ENCODE results near the gene LATS1. TPM values are rescaled to one million over a fixed set of nuclear protein-coding genes. Genes with fewer than 3 reads are reported as not detected.

LATS1 gene
- total RNA-seq, 6 donors from 2014 or later: 23.1 to 34.4 (median 29.9) TPM

DNA sequence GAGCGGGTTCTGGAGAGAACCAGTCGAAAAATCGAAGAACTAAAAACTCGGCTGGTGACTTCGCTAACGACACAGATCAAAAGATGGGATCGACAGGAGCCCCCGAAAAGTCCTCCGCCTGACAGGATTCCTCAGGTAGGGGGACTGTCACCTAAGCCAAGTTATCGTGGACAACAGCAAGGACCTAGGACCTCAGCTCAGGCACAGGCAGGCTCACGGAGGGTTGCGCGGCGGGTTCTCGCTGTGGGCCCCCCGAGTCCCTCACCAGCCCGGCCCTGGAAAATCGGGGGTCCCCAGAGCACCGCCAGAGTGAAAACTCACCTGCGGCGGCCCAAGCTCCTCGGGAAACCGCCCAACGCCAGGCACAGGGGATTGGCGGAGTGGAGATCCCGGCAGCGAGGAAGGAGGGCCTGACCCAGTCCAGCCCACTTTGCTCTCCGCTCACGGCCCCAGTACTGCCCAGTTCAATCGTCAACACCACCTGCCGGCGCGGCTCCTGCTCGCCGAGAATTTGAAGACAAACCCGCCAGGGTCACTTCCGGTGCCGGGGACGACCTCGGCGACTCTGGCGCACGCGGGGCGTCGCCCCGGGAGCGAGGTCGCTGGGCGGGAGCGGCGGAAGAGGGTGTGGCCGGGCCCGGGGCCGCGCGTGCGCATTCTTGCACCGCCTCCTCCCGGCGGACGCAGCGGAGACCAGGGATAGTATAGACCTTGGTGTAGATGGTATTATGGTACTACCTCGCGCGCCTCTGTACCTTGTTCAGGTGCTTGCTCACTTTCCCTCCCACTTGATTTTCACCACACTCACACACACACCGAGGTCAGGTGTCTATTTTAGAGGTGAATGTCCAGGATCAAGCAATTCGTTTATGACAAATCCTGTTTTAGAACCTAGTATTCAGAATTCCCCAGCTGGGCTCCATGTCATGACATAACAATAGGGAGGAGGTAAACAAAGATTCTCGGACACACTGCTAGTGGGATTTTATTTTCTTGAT is 69.5 kb downstream of the LATS1 start, which contains the start of gene KATNA1:
TSS of gene KATNA1 (minus strand) at position 567 of the 998 bp plus-strand sequence. CDS start 10,167 bp downstream, outside the sequence.
- no peaks in the 10 kb centered on the region for H3K36me3 ChIP-seq
- H3K4me1 ChIP-seq: peaks cover 0 to 23% (median 16%) of the 10 kb centered on the region in 4 donors
- DNase-seq: peak; percentile 90 to 98
- TF ChIP-seq POLR2AphosphoS5 (IDR thresholded peaks at IDR 0.05): peak; percentile 82 to 98
- TF ChIP-seq, protein P1, sequence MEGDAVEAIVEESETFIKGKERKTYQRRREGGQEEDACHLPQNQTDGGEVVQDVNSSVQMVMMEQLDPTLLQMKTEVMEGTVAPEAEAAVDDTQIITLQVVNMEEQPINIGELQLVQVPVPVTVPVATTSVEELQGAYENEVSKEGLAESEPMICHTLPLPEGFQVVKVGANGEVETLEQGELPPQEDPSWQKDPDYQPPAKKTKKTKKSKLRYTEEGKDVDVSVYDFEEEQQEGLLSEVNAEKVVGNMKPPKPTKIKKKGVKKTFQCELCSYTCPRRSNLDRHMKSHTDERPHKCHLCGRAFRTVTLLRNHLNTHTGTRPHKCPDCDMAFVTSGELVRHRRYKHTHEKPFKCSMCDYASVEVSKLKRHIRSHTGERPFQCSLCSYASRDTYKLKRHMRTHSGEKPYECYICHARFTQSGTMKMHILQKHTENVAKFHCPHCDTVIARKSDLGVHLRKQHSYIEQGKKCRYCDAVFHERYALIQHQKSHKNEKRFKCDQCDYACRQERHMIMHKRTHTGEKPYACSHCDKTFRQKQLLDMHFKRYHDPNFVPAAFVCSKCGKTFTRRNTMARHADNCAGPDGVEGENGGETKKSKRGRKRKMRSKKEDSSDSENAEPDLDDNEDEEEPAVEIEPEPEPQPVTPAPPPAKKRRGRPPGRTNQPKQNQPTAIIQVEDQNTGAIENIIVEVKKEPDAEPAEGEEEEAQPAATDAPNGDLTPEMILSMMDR (IDR thresholded peaks at IDR 0.05): peak in 2 of 6 experiments; percentile 7 to 18
- TF ChIP-seq POLR2A (IDR thresholded peaks at IDR 0.05): peak in 3 of 4 donors; percentile 59 to 88 (median 64)
- peak in 1 of 4 donors; percentile 75 for TF ChIP-seq EP300 (IDR thresholded peaks at IDR 0.05)
- 1 to 2% methylated on average over 29 to 54 of the region's 69 CpGs for WGBS, 2 donors
- H3K4me3 ChIP-seq: peak within 1 kb of the TSS; percentile 45 to 94 (median 82)
- peak; percentile 94 to 98 for ATAC-seq (ENCODE audit: low FRiP score in 2 of 2)
- no peaks in the 10 kb centered on the region for H3K27me3 ChIP-seq
- no peaks in the 10 kb centered on the region for H3K9me3 ChIP-seq
- peak within 1 kb of the TSS; percentile 84 to 93 (median 90) for H3K27ac ChIP-seq

DNA sequence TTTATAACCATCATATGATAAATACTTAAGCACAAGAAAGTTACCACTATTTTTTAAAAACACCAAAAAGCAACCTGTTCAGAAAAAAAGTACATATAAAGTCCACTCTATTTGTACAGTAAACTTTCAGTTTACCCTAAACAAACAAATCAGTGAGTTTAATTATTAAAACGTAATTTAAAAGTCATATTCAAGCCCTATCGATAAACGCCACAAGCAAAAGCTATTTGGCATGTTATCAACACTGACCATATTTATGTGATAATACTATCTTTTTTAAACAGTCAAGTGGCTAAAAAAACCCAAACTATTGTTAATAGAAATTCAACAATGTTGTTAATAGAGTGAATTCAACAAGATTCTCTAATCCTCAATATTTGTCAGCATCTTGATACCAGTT is 71.3 kb downstream of the LATS1 start:
- Histone ChIP-seq H3K4me1 (peaks cover 0 to 23% (median 16%) of the 10 kb centered on the region in 4 donors), H3K9me3 (no peaks in the 10 kb centered on the region), H3K27me3 (no peaks in the 10 kb centered on the region), H3K36me3 (no peaks in the 10 kb centered on the region), H3K27ac (no peak overlapping the region), H3K4me3 (peak overlapping the region in 3 of 4 donors; percentile 78 to 94 (median 86))
- 76 to 79% methylated on average over 3 of the region's 3 CpGs for WGBS, 2 donors
- no peak for DNase-seq
- no peak for ATAC-seq (ENCODE audit: low FRiP score in 2 of 2)
- TF ChIP-seq, protein P1 (IDR thresholded peaks at IDR 0.05): no peak
- no peak for TF ChIP-seq POLR2AphosphoS5 (IDR thresholded peaks at IDR 0.05)

DNA sequence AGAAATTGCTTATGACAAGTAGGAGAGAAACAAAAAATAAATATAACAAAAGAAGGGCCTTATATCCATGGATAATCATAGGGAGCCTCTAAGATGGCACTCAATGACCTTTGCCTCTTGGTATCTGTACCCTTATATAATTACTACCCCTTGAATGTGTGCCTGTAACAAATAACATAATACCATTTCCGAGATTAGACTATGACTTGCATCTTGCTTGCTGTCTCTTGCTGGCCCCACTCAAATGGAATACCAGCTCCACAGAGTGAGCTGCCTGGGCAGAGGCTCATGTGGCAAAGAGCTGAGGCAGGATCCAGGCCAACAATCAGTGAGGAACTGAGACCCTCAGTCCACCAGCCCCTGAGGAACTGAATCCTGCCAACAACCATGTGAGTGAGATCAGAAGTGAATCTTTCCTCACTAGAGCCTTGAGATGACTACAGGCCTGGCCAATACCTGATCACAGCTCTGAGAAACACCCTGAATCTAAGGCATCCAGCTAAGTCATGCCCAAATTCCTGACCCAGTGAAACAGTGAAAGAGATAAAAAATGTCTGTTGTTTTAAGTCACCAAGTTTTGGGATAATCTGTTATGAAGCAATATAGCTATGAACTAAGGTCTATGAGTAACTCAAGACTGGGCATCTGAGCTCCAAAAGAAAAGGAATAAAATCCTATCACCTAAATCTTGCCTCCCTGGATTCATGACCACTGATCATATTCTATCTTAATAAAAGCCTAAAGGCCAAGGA is 74.9 kb downstream of the LATS1 start:
- DNase-seq (no peak), ATAC-seq (ENCODE audit: low FRiP score in 2 of 2) (no peak)
- Histone ChIP-seq H3K4me1 (peaks cover 0 to 16% (median 10%) of the 10 kb centered on the region in 4 donors), H3K4me3 (no peak overlapping the region), H3K36me3 (peaks cover 0 to 4% (median 0%) of the 10 kb centered on the region in 4 donors), H3K27ac (no peak overlapping the region), H3K27me3 (no peaks in the 10 kb centered on the region), H3K9me3 (no peaks in the 10 kb centered on the region)
- TF ChIP-seq POLR2A (IDR thresholded peaks at IDR 0.05): no peak
- TF ChIP-seq, protein P1 (IDR thresholded peaks at IDR 0.05): no peak
- TF ChIP-seq EP300 (IDR thresholded peaks at IDR 0.05): no peak
- no peak for TF ChIP-seq POLR2AphosphoS5 (IDR thresholded peaks at IDR 0.05)
- 88% methylated on average over 1 of the region's 1 CpG; no CpG with 5 or more reads in 1 of the 2 donors for WGBS, 2 donors

DNA sequence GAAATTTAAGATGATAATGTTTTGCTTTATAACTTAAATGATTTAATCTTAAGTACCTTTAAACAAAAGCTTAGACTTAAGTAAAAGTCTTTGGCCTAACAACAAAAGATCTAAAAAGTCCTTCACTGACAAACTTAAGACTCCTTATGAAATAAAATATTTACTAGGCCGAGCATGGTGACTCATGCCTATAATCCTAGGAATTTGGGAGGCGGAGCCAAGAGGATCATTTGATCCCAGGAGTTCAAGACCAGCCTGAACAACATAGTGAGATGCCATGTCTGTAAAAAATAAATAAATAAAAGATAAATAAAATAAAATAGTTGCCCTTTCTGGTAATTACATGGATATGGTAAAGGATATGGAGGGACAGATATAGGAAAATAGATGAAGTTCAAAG is 81.8 kb downstream of the LATS1 start:
- H3K27me3 ChIP-seq: no peaks in the 10 kb centered on the region
- no peak overlapping the region for H3K4me3 ChIP-seq
- peaks cover 0 to 20% (median 5%) of the 10 kb centered on the region in 4 donors for H3K36me3 ChIP-seq
- TF ChIP-seq POLR2AphosphoS5 (IDR thresholded peaks at IDR 0.05) (no peak), POLR2A (IDR thresholded peaks at IDR 0.05) (no peak), EP300 (IDR thresholded peaks at IDR 0.05) (no peak)
- TF ChIP-seq, protein P1 (IDR thresholded peaks at IDR 0.05): no peak
- DNase-seq (no peak), ATAC-seq (ENCODE audit: low FRiP score in 2 of 2) (no peak)
- H3K27ac ChIP-seq: no peak overlapping the region
- WGBS, 2 donors: 67 to 71% methylated on average over 2 of the region's 2 CpGs
- H3K4me1 ChIP-seq: no peaks in the 10 kb centered on the region
- no peaks in the 10 kb centered on the region for H3K9me3 ChIP-seq

Measured in upper lobe of left lung (tissue), 6 donors.